Activated T-helper 17 cell treated with anti-CD3 and anti-CD28 coated beads, Interleukin-2, amount 50 U/mL, for 72 hours (primary cell): Measurements from ENCODE around the gene HDX. TPM values are rescaled to one million over a fixed set of nuclear protein-coding genes. Genes with fewer than 3 reads are reported as not detected.
"Not testable (repeated sequence)": the region's sequence is repeated elsewhere in the genome, so short reads cannot be mapped to it uniquely, and the experiment has no call there.

Experiments used
- ATAC-seq: fragments of 150-1000 bp; cut with Tn5 transposase; replicated peaks from 2 replicates; pipeline ENCODE4 v1.10.0; 2021; ENCODE audit warnings: mild to moderate bottlenecking, moderate library complexity
- H3K27ac Mint-ChIP-seq: one replicate; pipeline ENCODE4 v1.8.0; 2022; ENCODE audit warnings: mixed read lengths
- H3K27me3 Mint-ChIP-seq: one replicate; pipeline ENCODE4 v1.8.0; 2022; ENCODE audit warnings: mixed read lengths
- H3K36me3 Mint-ChIP-seq: one replicate; pipeline ENCODE4 v1.8.0; 2022; ENCODE audit warnings: low read depth, mild to moderate bottlenecking, mixed read lengths
- H3K4me1 Mint-ChIP-seq: one replicate; pipeline ENCODE4 v1.8.0; 2022; ENCODE audit warnings: mixed read lengths
- H3K4me3 Mint-ChIP-seq: one replicate; pipeline ENCODE4 v1.8.0; 2022; ENCODE audit warnings: mild to moderate bottlenecking, mixed read lengths
- H3K9me3 Mint-ChIP-seq: one replicate; pipeline ENCODE4 v1.8.0; 2022; ENCODE audit warnings: mixed read lengths
- total RNA-seq, 2 donors: library from RNA; stranded (reverse); gene quantifications; one replicate each; pipeline ENCODE4 v1.2.3, GENCODE V29; 2022

The HDX gene
- 1 to 10 TPM; 1.8 to 2.3 TPM for total RNA-seq

- Mint-ChIP-seq H3K27me3 (no peaks in the 10 kb centered on the region), H3K4me3 (peak within 1 kb of the TSS; percentile 78), H3K36me3 (no peaks in the 10 kb centered on the region), H3K9me3 (no peaks in the 10 kb centered on the region), H3K4me1 (no peaks in the 10 kb centered on the region), H3K27ac (peak within 1 kb of the TSS; percentile 75)
- ATAC-seq = peak; percentile 92
Observed at GRCh38 chrX:84501798-84502628, at the start of gene HDX. Gene HDX, minus strand, starts transcription at chrX:84502453. Its CDS starts 27,056 bp downstream, at chrX:84475397.

GRCh38 chrX:84541315-84541714 lies 39.1 kb upstream of the HDX start:
- not testable (repeated sequence) for ATAC-seq, H3K4me3 Mint-ChIP-seq, H3K4me1 Mint-ChIP-seq, H3K27ac Mint-ChIP-seq, H3K27me3 Mint-ChIP-seq, H3K9me3 Mint-ChIP-seq, H3K36me3 Mint-ChIP-seq

GRCh38 chrX:84537627-84538026 lies 35.4 kb upstream of the HDX start:
- H3K27me3 Mint-ChIP-seq, H3K36me3 Mint-ChIP-seq, H3K27ac Mint-ChIP-seq, H3K9me3 Mint-ChIP-seq, H3K4me1 Mint-ChIP-seq, ATAC-seq, H3K4me3 Mint-ChIP-seq: not testable (repeated sequence)

GRCh38 chrX:84488426-84488825 lies 13.8 kb downstream of the HDX start:
- no peaks in the 10 kb centered on the region for H3K27me3 Mint-ChIP-seq
- no peak overlapping the region for H3K27ac Mint-ChIP-seq
- no peaks in the 10 kb centered on the region for H3K4me1 Mint-ChIP-seq
- H3K36me3 Mint-ChIP-seq = no peaks in the 10 kb centered on the region
- no peaks in the 10 kb centered on the region for H3K9me3 Mint-ChIP-seq
- no peak for ATAC-seq
- H3K4me3 Mint-ChIP-seq = no peak overlapping the region

GRCh38 chrX:84487365-84488353 lies 14.6 kb downstream of the HDX start:
- H3K27me3 Mint-ChIP-seq = no peaks in the 10 kb centered on the region
- ATAC-seq = no peak
- H3K9me3 Mint-ChIP-seq = no peaks in the 10 kb centered on the region
- H3K4me3 Mint-ChIP-seq = no peak overlapping the region
- no peaks in the 10 kb centered on the region for H3K36me3 Mint-ChIP-seq
- no peak overlapping the region for H3K27ac Mint-ChIP-seq
- no peaks in the 10 kb centered on the region for H3K4me1 Mint-ChIP-seq

- H3K27ac Mint-ChIP-seq = no peak overlapping the region
- no peak for ATAC-seq
- no peaks in the 10 kb centered on the region for H3K36me3 Mint-ChIP-seq
- no peaks in the 10 kb centered on the region for H3K27me3 Mint-ChIP-seq
- H3K4me3 Mint-ChIP-seq = no peak overlapping the region
- peaks cover 4% of the 10 kb centered on the region for H3K9me3 Mint-ChIP-seq
- H3K4me1 Mint-ChIP-seq = no peaks in the 10 kb centered on the region
Observed at GRCh38 chrX:84479086-84479485, 23.2 kb downstream of the HDX start.

GRCh38 chrX:84477114-84477513 lies 25.1 kb downstream of the HDX start:
- peaks cover 4% of the 10 kb centered on the region for H3K9me3 Mint-ChIP-seq
- ATAC-seq = no peak
- no peak overlapping the region for H3K4me3 Mint-ChIP-seq
- no peaks in the 10 kb centered on the region for H3K36me3 Mint-ChIP-seq
- H3K4me1 Mint-ChIP-seq = no peaks in the 10 kb centered on the region
- H3K27ac Mint-ChIP-seq = no peak overlapping the region
- no peaks in the 10 kb centered on the region for H3K27me3 Mint-ChIP-seq

- no peaks in the 10 kb centered on the region for H3K9me3 Mint-ChIP-seq
- no peak for ATAC-seq
- no peak overlapping the region for H3K4me3 Mint-ChIP-seq
- H3K36me3 Mint-ChIP-seq = no peaks in the 10 kb centered on the region
- H3K27me3 Mint-ChIP-seq = no peaks in the 10 kb centered on the region
- no peak overlapping the region for H3K27ac Mint-ChIP-seq
- H3K4me1 Mint-ChIP-seq = no peaks in the 10 kb centered on the region
Observed at GRCh38 chrX:84475596-84475995, 26.7 kb downstream of the HDX start.

- H3K4me3 Mint-ChIP-seq = no peak overlapping the region
- no peak for ATAC-seq
- H3K27me3 Mint-ChIP-seq = no peaks in the 10 kb centered on the region
- no peak overlapping the region for H3K27ac Mint-ChIP-seq
- H3K9me3 Mint-ChIP-seq = no peaks in the 10 kb centered on the region
- no peaks in the 10 kb centered on the region for H3K4me1 Mint-ChIP-seq
- no peaks in the 10 kb centered on the region for H3K36me3 Mint-ChIP-seq
Observed at GRCh38 chrX:84475101-84475500, 27.2 kb downstream of the HDX start.

- Mint-ChIP-seq H3K27me3 (no peaks in the 10 kb centered on the region), H3K27ac (no peak overlapping the region), H3K36me3 (no peaks in the 10 kb centered on the region), H3K9me3 (no peaks in the 10 kb centered on the region), H3K4me1 (no peaks in the 10 kb centered on the region), H3K4me3 (no peak overlapping the region)
- no peak for ATAC-seq
Observed at GRCh38 chrX:84469226-84469625, 33.0 kb downstream of the HDX start.

- Mint-ChIP-seq H3K9me3 (no peaks in the 10 kb centered on the region), H3K27ac (no peak overlapping the region), H3K36me3 (no peaks in the 10 kb centered on the region), H3K27me3 (no peaks in the 10 kb centered on the region), H3K4me3 (no peak overlapping the region), H3K4me1 (no peaks in the 10 kb centered on the region)
- ATAC-seq = no peak
Observed at GRCh38 chrX:84467898-84468297, 34.4 kb downstream of the HDX start.

- no peak for ATAC-seq
- H3K4me3 Mint-ChIP-seq = no peak overlapping the region
- H3K4me1 Mint-ChIP-seq = no peaks in the 10 kb centered on the region
- no peaks in the 10 kb centered on the region for H3K27me3 Mint-ChIP-seq
- no peak overlapping the region for H3K27ac Mint-ChIP-seq
- H3K36me3 Mint-ChIP-seq = no peaks in the 10 kb centered on the region
- H3K9me3 Mint-ChIP-seq = peaks cover 7% of the 10 kb centered on the region
Observed at GRCh38 chrX:84453351-84454246, 48.7 kb downstream of the HDX start.

- no peak overlapping the region for H3K27ac Mint-ChIP-seq
- no peak overlapping the region for H3K4me3 Mint-ChIP-seq
- no peak for ATAC-seq
- H3K27me3 Mint-ChIP-seq = no peaks in the 10 kb centered on the region
- H3K4me1 Mint-ChIP-seq = no peaks in the 10 kb centered on the region
- H3K36me3 Mint-ChIP-seq = no peaks in the 10 kb centered on the region
- H3K9me3 Mint-ChIP-seq = peaks cover 4% of the 10 kb centered on the region
Observed at GRCh38 chrX:84441143-84441542, 61.1 kb downstream of the HDX start.

- Mint-ChIP-seq H3K4me3 (no peak overlapping the region), H3K27me3 (no peaks in the 10 kb centered on the region), H3K9me3 (peaks cover 4% of the 10 kb centered on the region), H3K27ac (no peak overlapping the region), H3K36me3 (no peaks in the 10 kb centered on the region), H3K4me1 (no peaks in the 10 kb centered on the region)
- ATAC-seq = no peak
Observed at GRCh38 chrX:84415140-84415539, 87.1 kb downstream of the HDX start.
